CD4-positive, alpha-beta T cell treated with Interleukin-17A for 4 hours (primary cell): ENCODE data around the gene TBC1D14.

Experiments used
- DNase-seq: peaks from one replicate; pipeline ENCODE4 v3.0.0-alpha.2; 2020; ENCODE audit warnings: mixed read lengths

The TBC1D14 gene

GRCh38 chr4:6983544-6984142 is 74.0 kb downstream of the TBC1D14 start:
- DNase-seq: no peak

- no peak for DNase-seq
Measured at GRCh38 chr4:6984612-6985425, 75.2 kb downstream of the TBC1D14 start.

GRCh38 chr4:6986072-6986780 is 76.6 kb downstream of the TBC1D14 start:
- DNase-seq: no peak

- peak; percentile 97 for DNase-seq
Measured at GRCh38 chr4:6986781-6987587, 77.4 kb downstream of the TBC1D14 start.

GRCh38 chr4:6987588-6987961 is 77.9 kb downstream of the TBC1D14 start:
- no peak for DNase-seq

GRCh38 chr4:6988016-6988715 is 78.5 kb downstream of the TBC1D14 start:
- DNase-seq: no peak

- DNase-seq: no peak
Measured at GRCh38 chr4:6989331-6989923, 79.8 kb downstream of the TBC1D14 start.

GRCh38 chr4:6990661-6991060 is 81.0 kb downstream of the TBC1D14 start:
- DNase-seq: no peak

- no peak for DNase-seq
Measured at GRCh38 chr4:6991249-6991648, 81.6 kb downstream of the TBC1D14 start.

- DNase-seq: no peak
Measured at GRCh38 chr4:6991771-6992557, 82.3 kb downstream of the TBC1D14 start.

GRCh38 chr4:6992728-6993677 is 83.4 kb downstream of the TBC1D14 start:
- DNase-seq: no peak

- no peak for DNase-seq
Measured at GRCh38 chr4:6996481-6996880, 86.9 kb downstream of the TBC1D14 start.

GRCh38 chr4:6999172-7000086 is 89.8 kb downstream of the TBC1D14 start:
- DNase-seq: peak; percentile 39

- DNase-seq: no peak
Measured at GRCh38 chr4:7000421-7001176, 91.0 kb downstream of the TBC1D14 start.

GRCh38 chr4:7001271-7001670 is 91.6 kb downstream of the TBC1D14 start:
- DNase-seq: no peak

- no peak for DNase-seq
Measured at GRCh38 chr4:7002336-7002735, 92.7 kb downstream of the TBC1D14 start.

GRCh38 chr4:7003176-7003878 is 93.7 kb downstream of the TBC1D14 start:
- no peak for DNase-seq
